GM19467 (cell line): ENCODE measurements around the gene ABHD3.
"Not testable (repeated sequence)": the region's sequence is repeated elsewhere in the genome, so short reads cannot be mapped to it uniquely, and the experiment has no call there.

Experiments
- ATAC-seq: cut with Tn5 transposase; IDR thresholded peaks from one replicate; pipeline ENCODE4 v1.9.1; 2021; ENCODE audit warnings: mild to moderate bottlenecking, moderate library complexity; ENCODE audit not compliant: unreplicated experiment

ABHD3 gene

GRCh38 chr18:21652073-21652472 is 52.5 kb downstream of the ABHD3 start:
- no peak for ATAC-seq

GRCh38 chr18:21650311-21650710 is 54.3 kb downstream of the ABHD3 start:
- ATAC-seq, result no peak

GRCh38 chr18:21640375-21640774 is 64.2 kb downstream of the ABHD3 start:
- not testable (repeated sequence) for ATAC-seq

- ATAC-seq, result no peak
Observed at GRCh38 chr18:21638822-21639221, 65.8 kb downstream of the ABHD3 start.

- no peak for ATAC-seq
Observed at GRCh38 chr18:21636769-21637168, 67.8 kb downstream of the ABHD3 start.

GRCh38 chr18:21634588-21635199 is 69.9 kb downstream of the ABHD3 start:
- ATAC-seq, result no peak

GRCh38 chr18:21632393-21632792 is 72.2 kb downstream of the ABHD3 start:
- ATAC-seq, result no peak

- ATAC-seq, result peak; percentile 92
Observed at GRCh38 chr18:21629089-21629832, 75.3 kb downstream of the ABHD3 start.

- ATAC-seq, result not testable (repeated sequence)
Observed at GRCh38 chr18:21621640-21622039, 82.9 kb downstream of the ABHD3 start.

GRCh38 chr18:21612125-21613039 is 92.2 kb downstream of the ABHD3 start, which contains the start of gene SNRPD1:
Gene SNRPD1 (plus strand): TSS chr18:21612314. CDS start chr18:21612430, 116 bp downstream.
- peak; percentile 97 for ATAC-seq

GRCh38 chr18:21611401-21612124 is 93.0 kb downstream of the ABHD3 start:
- ATAC-seq, result not testable (repeated sequence)

- ATAC-seq, result no peak
Observed at GRCh38 chr18:21605213-21605612, 99.4 kb downstream of the ABHD3 start.

- no peak for ATAC-seq
Observed at GRCh38 chr18:21604671-21605070, 99.9 kb downstream of the ABHD3 start.

- no peak for ATAC-seq
Observed at GRCh38 chr18:21602299-21602587, 102.3 kb downstream of the ABHD3 start.
